DMS153 treated with DMSO at 0.1 percent for 48 hours (cell line): ENCODE data around the gene WLS.
"Not testable (repeated sequence)": the region's sequence is repeated elsewhere in the genome, so short reads cannot be mapped to it uniquely, and the experiment has no call there.

Source experiments
- DNase-seq: peaks from one replicate; lab custom pipeline; 2025; ENCODE audit not compliant: unreplicated experiment; lab: John Stamatoyannopoulos, UW

The WLS gene

DNA sequence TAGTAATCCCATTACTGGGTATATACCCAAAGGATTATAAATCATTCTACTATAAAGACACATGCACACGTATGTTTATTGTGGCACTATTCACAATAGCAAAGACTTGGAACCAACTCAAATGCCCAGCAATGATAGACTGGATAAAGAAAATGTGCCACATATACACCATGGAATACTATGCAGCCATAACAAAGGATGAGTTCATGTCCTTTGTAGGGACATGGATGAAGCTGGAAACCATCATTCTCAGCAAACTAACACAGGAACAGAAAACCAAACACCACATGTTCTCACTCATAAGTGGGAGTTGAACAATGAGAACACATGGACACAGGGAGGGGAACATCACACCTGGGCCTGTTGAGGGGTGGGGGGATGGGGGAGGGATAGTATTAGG is 60.5 kb downstream of the WLS start:
- not testable (repeated sequence) for DNase-seq

DNA sequence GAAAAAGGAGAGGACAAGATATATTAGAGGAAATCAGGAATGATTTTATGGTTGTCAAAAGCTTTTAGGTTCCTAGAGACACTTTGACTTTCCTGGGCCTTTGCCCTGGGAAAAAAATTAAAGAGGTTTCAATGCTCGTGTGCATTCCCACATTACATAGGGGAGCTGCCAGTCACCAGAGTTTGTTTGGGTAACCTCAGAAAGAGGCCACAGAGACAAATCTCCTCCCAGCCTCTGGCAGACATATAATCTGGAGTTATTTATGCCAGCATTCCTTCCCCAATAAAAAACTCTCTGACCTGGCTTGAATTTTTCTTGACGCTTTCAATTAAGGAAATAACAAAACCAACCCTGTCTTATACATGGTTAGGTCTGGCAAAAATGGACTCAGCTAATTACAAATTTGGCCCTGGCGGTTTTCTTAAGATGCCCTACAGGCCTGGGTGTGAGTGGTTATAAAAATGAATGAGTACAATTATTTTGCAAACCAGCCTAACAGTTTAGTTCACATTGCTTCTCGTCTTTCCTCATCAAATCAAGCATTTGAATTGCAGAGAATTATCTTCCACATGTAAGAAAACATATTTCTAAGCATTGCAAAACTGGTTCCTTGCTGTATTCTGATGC is 63.7 kb downstream of the WLS start:
- DNase-seq = no peak

DNA sequence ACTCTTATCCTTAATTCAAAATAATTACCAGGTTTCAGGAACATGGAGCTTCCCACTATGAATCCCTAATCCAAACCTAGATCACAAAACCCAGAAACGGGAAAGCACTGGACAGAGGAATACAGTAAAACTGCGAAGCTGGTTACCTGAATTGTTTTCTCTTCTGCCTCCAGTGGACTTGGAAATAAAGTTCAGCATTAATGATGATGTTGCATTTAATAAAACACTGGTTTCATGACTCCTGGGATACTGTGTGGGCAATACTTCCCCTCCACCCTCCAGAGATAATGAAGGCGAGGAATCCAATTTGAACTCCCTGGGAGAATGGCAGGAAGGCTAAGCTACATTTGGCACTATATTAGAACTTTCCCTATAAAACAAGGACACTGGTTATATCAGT is 65.1 kb downstream of the WLS start:
- DNase-seq = no peak

DNA sequence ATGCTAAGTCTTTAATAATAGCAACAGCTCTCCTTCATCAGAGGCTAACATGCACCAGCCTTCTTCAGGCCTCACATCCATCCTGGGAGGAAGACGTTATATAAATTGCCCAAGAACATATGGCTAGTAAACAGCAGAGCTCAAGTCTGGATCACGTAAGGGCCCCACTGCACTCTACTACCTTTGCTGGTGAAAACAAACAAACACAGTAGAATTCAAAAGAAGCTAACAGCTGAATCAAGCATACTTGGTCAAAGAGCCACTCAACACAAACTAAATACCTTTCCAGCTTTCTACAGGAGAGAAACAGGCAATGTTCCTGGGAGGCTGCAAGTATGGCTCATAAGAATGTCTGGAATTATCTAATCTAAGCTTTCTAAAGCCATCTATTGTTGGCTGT is 66.0 kb downstream of the WLS start:
- DNase-seq = no peak

DNA sequence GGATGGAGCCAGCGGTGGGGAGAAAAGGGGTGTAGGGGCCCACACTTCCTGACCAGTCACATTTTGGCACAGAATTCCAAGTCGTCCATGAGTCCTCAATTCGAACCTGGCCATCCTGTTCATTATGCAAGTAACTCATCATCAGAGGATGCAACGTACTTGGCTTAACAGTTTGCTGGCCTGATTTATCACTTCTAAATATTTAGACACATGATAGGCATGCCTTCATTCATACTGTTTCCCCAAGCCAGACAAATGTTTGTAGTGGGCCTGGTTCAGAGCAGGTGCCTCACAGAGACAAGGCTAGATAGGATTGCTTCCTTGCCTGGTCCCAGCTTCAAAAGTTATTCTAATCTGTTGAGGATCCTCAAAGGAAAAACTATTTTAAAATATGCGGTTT is 66.7 kb downstream of the WLS start:
- DNase-seq = no peak

DNA sequence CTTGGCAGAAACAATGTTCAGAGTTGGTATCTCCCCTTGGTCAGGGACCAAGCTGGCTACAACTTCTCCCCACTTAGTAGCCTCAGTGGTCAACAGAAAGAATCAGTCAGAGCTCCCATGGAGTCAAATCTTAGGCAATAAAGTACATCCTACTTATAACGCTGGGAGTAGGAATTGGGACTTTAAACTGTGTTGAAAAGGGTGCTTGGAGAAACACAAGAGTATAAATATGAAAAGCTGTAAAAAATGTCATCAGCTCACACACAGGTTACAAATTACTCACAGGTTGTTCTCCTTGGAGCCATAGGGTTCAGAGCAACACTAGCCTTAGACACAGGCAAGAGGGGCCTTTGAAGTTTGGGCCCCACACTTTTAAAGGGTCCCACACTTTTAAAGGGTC is 67.4 kb downstream of the WLS start:
- DNase-seq = no peak

DNA sequence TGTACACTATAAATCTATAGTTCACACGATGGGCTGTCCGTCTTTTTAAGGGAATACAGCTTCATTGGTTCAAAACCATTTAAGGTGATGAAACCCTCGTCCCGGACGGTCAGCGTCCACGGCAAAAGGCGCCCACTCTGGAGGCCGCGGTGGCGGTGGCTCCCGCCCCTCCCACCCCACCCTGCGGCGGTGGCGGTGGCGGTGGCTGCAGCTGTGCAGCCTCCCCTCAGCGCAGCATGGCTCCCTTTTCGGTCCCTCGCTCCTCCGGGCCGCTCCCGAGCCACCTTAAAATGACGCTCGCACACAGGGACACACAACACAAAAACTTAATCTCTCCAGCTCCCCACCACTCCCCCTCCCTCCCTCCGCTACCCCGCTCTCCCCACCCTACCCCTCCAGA is 69.1 kb downstream of the WLS start:
- DNase-seq = no peak

DNA sequence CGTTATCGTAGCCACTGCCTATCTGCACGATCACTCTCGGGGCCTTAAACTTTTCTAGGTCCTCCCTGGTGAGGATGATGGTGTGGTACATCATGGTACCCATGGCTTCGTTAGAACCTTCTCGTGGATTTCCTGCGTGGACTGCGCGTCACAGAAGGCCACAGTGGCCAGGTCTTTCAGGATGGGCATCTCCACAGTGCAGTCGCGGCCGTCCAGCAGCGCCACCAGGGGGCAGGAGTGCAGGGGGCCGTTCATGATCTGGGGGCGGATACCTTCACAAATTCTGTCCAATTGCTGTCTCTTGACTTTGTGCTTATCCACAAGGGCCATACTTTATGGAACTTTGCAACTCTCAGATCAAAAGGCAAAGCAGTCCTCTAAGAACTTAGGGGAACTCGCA is 69.6 kb downstream of the WLS start:
- no peak for DNase-seq

DNA sequence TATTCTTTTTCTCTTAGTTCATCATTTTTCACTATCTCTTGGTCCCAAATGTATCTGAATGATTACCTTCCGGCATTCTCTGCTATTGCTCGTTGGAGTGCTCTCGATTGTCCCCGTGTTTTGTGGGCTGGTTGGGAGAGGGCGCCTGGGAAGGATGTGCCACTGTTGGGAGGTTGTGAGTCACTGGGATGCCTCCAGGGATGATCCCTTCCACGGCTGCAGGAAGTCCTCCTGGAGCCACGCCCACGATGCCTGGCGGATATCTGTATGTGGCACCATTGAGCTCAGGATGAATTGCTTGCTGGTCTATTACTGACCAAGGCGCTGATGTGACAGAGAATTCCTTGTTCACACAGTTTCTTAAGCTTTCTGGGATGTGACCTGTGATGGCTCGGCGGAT is 70.7 kb downstream of the WLS start:
- not testable (repeated sequence) for DNase-seq

DNA sequence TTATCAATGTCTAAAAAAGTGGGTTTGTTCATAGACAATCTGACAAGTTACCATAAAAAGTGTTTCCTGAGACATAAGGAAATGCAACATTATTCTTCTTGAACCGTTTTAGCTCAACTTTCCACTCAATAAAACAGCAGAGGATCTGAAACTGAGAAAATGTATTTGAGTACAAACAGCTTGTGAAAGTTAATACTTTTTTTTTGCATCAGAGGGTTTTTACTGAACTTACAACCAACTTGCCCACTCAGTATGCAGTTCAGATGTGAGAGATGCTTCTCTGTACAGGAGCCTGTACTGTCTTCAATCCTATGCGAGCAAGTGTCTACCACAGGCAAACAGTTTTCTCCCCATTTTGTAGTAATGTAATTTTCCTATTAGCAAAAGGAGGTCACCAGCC is 71.4 kb downstream of the WLS start:
- DNase-seq = not testable (repeated sequence)

DNA sequence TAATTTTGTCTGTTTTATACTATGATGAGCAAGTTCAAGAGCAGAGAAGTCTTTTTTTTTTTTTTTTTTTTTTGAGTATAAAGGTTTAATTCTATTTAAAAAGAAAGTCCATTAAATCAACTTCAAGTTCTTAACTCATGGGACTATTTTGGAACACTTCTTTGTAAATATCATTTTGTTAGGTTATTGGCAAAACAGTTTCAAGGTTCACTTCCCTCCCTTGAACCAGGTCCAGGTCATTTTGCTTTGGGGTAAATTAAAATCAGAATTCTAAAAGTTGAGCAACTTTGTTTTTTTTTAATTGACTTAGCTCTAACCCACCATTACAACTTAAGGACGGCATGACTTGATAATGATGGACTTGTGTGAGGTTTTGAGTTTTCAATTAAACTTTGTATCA is 72.3 kb downstream of the WLS start:
- DNase-seq = no peak

DNA sequence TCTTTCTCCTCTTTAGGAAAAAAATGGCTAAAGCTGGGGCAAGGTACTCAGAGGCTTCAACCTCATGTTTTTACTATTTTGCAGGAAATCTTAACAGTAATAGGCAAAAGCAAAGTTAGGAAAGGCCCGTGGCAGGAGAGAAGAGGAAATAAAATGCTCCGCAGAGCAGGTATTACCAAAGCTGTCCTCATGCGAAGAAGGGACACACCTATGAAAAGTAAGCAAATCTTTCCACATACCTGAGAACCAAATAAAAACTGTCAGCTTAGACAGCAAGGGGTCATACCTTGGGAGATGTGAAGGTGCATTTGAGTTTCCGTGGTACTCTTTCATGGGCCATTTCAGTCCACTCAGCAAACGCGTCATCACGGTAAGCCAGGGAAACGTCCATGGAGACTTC is 73.5 kb downstream of the WLS start:
- no peak for DNase-seq

DNA sequence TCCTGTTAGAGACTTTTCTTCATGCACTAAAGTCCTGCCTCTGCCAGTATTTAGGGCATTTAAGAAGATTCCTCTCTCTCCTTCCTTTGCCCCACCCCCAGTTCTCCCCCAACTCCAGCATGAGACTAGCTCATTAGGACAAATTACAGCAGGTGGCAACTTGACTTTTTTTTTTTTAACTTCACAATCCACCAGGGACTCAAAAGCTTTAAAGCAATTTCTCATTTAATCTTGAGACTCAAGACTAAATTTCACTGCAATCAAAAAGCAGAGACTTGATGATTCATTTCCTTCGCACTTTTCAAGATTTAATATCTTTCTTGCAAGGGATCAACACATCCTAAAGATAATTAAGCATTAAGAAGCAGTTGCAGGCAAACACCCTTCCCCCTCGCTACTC is 74.9 kb downstream of the WLS start:
- DNase-seq = no peak

DNA sequence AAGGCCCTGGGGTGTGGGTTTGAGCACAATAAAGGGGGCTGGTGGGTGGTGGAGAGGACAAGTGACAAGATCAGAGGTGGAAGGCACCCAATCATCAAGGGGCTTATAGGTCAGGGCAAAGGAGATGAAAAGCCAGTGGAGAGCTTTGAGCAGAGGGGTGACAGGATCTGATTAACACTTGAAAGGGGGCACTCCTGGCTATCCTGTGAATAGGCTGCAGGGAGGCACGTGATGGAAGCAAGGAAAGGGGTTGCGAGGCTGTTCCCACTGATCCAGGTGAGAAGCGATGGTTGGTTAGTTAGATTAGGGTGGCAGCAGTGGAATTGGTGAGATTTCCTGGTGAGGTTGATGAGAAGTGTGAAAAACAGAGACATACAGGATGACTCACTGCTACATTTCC is 80.6 kb downstream of the WLS start:
- no peak for DNase-seq

DNA sequence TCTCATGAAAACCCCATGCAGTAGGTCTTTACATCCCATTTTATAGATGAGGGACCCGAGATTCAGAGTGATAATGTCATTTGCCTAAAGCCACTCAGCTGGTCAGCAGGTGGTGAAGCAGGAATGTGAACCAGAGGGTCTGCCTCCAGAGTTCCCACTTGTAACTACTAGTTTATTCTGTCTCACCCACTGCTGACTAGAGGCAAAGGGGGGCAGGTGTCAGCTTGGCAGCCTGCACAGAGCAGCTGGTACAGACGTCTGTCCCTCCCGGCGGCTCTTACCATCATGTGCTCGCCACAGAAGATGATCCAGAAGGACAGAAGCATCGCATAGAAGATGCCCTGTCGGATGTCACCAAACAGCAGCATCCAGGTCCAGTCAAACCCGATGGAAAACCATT is 82.4 kb downstream of the WLS start:
- no peak for DNase-seq

DNA sequence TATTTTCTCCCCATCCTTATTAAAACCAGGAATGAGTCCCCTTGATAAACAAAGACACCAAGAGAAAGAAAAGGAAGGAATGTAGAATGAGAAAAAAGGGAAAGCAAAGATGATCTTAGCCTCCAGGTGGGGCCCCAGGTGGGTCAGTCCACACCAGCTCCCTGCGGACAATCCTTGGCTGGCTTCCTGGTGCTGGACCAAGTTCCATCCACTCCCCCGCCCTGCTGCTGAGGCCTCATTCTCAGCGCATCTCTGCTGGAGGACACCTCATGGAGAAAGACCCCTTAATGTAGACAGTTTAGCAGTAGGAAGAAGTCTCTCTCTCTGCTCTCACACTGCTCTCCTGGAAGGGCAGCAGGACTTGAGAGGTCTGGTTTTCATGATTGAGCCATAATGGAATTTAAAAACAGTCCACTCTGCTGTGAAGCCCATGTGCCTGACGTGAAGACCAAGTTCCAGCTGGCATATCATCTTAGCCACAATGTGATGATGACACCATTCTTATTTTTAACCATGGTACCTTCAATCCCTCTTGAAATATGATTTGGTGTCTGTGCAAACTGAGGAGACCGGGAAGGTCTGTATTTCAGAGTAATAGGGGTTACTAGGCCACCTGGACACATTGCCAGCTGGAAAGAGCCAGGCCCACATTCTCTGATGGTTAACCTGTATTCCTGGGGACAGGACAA is 83.1 kb downstream of the WLS start:
- DNase-seq = no peak

DNA sequence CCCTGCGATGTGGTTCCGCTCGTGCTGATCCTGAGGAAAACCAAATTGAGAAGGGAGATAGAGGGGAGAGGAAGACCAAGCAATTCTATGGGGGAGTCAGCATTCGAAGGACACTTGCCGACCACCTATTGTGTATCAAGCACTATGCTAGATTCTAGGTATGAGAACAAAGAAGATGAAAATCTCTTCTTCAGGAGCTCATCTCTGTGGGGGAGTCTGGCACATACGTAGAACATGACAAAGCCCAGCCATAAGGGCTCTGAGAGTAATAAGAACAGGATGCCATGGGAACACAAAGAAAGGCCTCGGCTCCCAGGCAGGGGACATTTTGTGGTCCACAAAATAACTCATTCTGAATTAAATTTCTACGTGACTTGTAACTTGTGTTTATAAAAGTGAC is 83.7 kb downstream of the WLS start:
- no peak for DNase-seq

DNA sequence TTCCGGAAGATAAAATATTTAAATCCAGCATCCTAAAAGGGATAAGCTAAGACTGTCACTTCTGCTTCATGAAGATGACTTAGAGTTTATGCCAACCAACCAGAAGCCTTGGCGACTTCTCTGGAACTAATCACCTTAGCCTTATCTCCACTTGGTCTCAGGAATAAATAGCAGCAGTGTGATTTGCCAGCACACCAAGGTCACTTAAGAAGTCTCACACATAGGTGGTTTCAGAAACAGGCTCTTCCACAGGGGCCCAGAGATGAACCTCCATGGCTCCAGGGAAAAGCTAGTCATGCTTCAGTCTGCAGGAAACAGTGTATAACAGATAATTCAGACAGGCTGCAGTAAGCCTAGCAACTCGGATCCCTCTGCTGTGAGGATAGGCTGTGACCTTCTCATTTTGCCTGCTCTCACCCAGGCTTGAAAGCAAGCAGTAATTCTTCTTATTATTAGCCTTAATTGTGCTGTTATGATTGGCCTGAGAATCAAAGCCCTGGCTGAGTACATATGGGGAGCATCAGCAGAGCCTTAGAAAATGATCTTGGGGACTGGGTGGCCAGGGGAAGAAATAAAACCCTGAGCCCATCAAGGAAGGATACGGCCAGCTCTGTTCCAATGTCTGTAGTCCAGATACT is 84.7 kb downstream of the WLS start:
- DNase-seq = no peak

DNA sequence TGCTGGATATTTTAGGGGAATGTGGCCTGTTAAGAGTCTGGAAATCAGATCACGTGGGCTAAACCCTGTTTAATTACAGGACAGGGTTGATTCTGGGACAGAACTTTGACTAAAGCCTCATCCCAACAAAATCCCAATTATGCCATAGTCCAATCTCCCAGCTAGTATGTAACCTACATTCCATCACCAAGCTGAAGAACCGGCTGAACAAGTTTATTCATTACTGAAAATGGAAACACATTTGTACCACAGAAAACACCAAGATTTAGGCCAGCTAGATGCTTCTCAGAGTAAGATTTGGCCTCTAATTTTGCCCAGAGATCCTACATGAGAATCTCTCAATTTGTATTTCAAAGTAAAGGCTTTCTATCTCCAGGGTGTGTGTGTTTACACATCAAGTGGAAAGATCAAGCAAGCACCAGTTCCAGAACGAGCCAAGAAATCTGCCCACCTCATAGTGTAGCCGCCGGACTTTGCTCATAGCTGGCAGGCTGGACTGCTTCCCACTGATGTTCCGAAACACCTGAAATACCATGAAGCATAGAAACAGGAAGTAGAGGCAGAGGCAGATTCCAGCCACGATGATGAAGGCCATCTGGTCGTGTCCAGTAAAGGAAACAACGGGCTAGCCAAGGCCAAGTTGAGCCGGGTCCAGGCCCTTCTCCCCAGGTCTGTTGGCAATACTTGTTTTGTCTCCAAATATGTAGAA is 86.8 kb downstream of the WLS start:
- no peak for DNase-seq

DNA sequence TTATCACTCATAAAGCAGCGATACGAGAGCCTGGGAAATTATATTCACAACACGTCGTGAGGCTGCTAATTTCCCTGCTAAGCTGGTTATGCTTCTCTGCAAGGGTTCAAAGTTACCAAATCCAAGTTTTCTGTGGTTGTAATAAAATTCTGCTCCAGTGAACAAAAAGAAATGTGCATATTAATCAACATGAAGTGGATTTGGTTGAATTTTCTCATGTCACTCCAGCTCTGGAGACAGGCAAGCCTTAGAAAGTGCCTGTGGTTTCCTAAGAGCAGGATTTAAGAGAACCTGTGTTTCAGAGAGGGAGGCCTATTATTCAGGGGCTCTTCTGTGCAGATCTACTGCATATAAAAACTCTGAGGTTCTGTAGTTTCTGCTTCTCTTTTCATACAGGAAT is 87.5 kb downstream of the WLS start:
- DNase-seq = no peak

DNA sequence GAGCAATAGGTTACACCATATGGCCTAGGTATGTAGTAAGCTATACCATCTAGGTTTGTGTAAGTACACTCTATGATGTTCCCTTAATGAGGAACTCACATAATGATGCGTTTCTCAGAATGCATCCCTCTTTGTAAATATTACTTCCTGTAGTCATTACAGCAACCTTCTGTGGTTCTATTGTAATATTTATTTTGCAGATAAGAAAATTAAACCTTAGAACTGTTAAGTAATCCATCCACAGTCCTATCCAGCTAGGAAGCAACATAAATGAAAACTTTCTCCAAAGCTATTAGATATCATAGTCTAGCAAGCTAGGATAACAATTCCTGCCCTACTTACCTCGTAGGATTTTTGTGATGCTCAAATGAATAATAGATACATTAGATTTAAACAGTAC is 88.7 kb downstream of the WLS start:
- no peak for DNase-seq

DNA sequence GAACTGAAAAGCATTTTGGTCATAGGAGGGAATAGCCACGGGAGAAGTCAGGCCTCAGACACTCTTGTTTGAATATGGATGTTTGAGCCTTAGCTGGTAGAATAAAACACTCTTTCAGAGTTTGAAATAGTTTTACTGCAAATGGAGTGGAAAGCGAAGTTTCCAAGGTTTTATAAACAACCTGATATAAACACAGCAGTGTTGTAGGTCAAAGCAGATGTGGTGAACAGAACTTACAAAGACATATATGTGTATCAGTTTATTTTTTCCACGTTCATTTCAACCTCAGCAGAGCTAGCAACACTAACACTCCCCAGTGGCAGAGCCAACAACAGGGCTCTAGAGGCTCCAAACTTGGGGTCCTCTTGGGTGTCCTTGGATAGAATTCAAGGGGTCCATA is 89.9 kb downstream of the WLS start:
- no peak for DNase-seq
